ENCODE results near the gene KIF20A.
"Not testable (repeated sequence)": the region's sequence is repeated elsewhere in the genome, so short reads cannot be mapped to it uniquely, and the experiment has no call there.

Gene KIF20A

GRCh38 chr5:138188626-138189025 is 9.7 kb downstream of the KIF20A start:
- DNase-seq = no peak

- DNase-seq = no peak
Measured at GRCh38 chr5:138192826-138193225, 13.9 kb downstream of the KIF20A start.

DNA sequence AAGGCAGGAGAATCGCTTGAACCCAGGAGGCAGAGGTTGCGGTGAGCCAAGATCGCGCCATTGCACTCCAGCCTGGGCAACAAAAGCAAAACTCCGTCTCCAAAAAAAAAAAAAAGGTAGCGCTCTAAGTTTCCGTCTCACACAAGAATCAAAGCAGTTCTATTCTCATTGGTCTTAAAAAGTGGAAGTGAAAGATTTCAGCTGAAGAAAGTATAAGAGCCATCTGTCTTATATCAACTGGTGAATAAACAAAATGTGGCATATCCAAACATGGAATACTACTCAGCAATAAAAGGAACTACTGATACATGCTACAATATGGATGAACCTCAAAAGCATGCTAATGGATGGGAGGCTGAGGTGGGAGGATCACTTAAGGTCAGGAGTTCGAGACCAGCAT is 14.9 kb downstream of the KIF20A start:
- DNase-seq = not testable (repeated sequence)

GRCh38 chr5:138210985-138211384 is 32.1 kb downstream of the KIF20A start:
- DNase-seq = no peak

GRCh38 chr5:138212828-138213160 is 33.9 kb downstream of the KIF20A start:
- DNase-seq = no peak

GRCh38 chr5:138213161-138214029 is 34.5 kb downstream of the KIF20A start, which contains the start of gene CDC23:
CDC23 (minus strand) TSS chr5:138213323; CDS start chr5:138213312, 11 bp downstream.
- peak; percentile 89 for DNase-seq

DNA sequence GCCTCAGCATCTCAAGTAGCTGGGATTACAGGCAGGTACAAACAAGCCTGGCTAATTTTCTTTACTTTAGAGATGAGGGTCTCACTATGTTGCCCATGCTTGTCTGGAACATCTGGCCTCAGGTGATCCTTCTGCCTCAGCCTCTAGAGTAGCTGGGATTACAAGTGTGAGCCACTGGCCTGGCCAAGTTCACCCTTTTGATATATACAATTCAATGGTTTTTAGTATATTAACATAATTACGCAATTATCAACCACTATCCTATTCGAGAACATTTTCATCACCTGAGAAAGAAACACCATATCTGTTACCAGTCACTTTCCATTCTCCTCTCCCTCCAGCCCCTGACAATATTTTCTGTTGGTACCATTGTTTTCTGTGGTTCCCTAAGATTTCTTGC is 37.9 kb downstream of the KIF20A start:
- DNase-seq = no peak

GRCh38 chr5:138223532-138223931 is 44.6 kb downstream of the KIF20A start:
- no peak for DNase-seq

- DNase-seq = no peak
Measured at GRCh38 chr5:138224712-138225111, 45.8 kb downstream of the KIF20A start.

DNA sequence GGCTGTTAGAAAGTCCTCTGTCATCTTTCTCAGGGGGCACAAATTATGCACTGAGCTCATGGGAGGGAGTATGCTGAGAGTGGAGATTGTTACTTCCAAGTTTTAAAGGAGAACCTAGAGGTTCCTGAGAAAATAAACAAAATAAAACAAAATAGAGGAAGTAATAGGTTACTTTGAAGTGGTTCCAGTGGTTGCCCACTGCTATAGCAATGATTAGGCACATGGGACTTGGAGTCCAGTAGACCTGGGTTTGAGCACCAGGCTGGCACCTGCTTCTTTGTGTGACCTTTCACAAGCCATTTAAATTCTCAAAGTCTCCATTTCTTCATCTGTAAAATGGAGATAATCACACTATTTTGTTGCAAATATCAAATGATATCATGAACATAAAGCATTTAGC is 48.0 kb downstream of the KIF20A start:
- no peak for DNase-seq

DNA sequence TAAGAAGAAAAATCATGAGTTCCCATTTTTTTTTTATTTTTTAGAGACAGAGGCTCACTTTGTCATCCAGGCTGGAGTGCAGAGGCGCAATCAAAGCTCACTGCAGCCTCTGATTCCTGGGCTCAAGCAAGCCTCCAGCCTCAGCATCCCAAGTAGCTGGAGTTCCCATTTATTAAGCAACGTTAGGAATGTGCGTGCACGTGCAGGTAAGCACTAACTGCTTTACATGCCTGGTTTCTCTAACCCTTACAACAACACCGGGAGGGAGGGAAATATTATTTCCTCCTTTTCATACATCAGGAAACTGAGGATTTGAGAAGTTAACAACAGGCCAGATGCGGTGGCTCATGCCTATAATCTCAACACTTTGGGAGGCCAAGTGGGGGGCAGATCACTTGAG is 50.5 kb downstream of the KIF20A start:
- DNase-seq = no peak

DNA sequence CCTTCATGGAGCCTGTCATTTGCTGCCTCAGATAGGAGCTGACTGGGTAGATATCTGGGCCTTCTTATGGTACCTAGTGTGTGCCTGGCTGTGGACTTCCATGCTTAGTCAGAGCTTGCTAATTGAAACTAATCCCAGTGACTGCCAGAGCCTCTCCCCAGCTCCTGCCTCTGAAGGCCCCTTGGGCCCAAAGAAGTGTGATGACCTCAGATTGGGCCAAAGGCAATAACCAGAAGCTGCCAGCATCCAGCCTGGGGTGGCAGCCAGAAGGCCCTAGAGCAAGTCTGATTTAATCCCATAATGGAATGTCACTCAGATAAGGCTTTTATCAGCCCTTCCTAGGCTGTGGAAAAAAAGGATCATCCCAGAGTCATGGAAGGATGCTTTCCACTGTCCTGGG is 51.3 kb downstream of the KIF20A start:
- DNase-seq = no peak

DNA sequence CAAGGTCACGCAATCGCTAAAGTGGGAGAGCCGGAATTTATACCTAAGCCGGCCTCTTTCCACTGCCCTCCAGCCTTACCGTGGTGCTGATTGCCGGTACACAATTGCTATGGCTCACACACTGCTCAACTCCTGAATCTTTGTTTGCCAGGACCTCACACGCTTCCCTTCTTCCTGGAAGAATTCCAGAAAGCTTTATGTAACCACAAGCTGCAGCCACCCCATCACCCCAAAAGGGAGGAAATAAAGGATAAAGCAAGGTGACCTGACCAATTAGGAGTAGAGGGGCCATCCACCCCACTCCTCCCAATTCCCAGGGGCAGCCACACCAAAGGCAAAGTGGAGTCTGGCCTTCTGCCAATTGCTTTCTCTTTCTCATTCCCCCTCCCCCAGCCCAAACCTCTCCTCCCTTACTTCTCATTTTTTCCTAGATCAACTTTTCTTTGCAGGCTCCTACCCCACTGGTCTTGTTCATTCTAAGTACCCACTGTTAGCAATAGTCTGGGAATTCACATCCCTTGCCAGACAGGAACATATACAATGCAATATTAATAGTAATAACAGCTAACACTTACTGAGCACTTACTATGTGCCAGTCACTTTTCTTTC is 52.2 kb downstream of the KIF20A start:
- no peak for DNase-seq

- DNase-seq = no peak
Measured at GRCh38 chr5:138233280-138233679, 54.4 kb downstream of the KIF20A start.

DNA sequence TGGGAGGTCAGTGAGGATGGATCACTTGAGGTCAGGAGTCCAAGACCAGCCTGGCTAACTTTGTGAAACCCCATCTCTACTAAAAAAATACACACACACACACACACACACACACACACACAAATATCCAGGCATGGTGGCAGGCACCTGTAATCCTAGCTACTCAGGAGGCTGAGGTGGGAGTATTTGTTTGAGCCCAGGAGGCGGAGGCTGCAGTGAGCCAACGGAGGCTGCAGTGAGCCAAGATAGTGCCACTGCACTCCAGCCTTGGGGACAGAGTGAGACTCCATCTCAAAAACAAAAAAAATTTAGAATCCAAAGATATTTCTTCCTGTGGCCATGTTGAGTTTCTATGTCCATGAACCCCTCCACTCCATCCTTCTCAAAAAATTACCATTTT is 55.7 kb downstream of the KIF20A start:
- DNase-seq = no peak
